OCI-M2 (cell line): Measurements from ENCODE around the gene RPL36AL.

Experiments used
- DNase-seq: peaks from one replicate; lab custom pipeline; 2025; ENCODE audit not compliant: unreplicated experiment; lab: John Stamatoyannopoulos, UW

Gene RPL36AL

DNA sequence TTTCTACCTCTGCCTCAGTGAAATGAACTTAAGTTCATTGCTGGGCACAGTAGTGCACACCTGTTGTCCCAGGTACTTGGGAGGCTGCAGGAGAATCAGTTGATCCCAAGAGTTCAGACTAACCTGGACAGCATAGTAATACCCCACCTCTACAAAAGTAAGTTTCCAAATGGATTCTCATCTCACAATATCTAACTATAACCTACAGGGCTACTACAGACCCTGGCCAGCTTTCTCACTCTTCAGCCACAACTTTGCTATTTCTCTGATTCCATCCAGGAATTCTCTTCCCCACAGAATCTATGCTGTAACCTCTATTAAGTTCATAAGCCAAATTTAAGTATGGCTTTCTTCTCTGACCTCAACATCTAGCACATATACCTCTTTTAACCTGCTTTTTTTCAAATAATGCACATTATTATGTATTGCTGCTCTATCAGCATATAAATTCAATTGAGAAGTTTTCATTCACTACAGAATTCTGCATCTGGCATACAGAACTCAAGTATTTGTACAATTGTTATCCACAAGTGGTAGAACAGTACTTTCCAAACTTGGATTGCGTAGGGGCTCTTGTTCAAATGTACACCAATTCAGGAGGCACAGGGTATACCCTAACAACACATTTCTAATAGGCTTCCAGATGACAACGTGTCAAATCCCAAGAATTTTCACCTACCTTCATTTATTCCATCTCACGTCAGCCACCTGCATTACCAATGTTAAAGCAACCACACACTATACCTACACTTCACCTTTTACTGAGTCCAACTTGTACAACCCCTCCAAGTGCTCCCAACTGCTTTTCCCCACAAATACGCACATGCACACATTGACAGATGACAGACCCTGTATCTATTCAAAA is 38.1 kb downstream of the RPL36AL start:
- DNase-seq = no peak

DNA sequence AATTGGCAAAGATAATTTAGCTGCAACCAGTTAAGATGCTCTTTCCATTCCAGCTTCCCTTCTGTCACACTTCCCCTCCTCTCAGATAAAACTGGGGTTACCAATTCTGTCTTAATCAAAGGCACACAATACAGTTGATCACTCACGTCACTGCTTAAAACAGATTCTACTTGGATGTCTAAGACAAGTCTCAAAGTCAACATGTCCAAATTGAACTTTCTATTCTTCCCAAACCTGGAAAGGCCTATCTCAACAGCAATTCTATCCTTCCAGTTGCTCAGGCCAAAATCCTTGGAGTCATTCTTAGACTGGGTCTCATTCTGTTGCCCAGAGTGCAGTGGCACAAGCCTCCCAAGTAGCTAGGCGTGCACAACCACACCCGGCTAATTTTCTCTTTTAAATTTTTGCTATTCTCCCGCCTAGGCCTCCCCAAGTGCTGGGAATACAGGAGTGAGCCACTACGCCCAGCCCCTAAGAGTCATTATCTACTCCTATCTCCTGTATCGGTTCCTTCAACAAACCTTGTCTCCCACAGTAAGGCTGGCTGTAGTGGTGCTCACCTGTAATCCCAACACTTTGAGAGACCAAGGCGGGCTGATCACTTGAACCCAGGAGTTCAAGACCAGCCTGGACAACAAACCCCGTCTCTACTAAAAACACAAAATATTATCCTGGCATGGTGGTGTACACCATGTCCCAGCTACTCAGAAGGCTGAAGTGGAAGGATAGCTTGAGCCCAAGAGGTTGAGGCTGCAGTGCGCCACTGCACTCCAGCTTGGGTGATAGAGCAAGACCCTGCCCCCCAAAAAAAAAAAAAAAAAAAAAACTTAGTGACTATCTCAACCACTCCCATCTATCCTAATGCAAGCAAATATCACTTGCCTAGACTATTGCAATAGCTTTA is 39.0 kb downstream of the RPL36AL start:
- DNase-seq = no peak

DNA sequence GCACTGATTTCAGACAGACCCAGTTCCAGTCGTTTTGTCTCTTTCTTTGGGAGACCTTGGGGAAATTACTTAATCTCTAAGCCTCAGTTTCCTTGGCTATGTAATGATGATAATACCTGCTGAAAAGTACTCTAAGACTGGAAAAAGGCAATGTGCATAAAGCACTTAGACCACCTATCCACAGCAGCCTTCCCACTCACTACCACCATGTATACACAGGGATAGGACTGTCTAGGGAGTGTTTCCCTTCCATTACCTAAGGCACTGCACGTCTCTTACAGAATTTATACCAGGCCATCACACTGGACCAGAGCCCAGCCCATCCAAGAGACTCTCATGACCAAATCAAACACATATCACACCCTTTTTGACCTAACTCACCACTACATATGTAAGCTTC is 40.6 kb downstream of the RPL36AL start:
- no peak for DNase-seq

DNA sequence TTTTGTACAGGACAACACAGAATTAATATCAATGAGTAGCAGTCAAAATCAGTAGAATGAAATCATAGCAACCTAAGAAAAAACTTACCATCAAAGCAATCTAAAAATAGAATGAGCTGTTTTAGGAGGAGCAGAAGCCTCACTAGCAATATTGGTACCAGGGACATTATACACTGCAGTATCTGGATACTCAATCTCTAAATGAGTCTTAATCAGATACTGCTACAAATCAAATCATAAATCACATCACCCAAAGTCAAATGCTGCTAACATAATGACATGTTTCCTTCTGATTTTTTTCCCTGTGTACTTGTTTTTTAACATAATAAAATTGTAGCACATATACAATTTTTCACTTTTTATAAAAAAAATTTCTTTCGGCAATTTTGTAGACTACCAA is 42.3 kb downstream of the RPL36AL start:
- DNase-seq = no peak

DNA sequence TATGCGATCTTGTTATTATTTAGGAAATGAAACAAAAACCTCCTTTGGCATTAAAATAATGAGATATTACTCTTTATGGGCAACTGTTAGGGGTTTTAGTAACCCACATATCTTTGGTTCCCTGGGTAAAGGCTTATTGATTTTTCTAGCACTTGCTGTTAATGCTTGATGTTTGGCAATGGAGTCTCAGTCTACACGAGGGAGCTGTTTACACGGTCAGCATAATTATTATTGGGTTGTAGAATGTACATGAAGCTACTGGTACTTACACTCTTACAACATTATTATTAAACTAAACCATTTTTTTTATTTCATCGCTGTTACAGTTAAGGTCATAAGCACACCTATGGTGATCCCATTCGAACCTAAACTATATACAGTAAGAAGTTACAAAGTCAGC is 46.4 kb downstream of the RPL36AL start:
- DNase-seq = no peak

DNA sequence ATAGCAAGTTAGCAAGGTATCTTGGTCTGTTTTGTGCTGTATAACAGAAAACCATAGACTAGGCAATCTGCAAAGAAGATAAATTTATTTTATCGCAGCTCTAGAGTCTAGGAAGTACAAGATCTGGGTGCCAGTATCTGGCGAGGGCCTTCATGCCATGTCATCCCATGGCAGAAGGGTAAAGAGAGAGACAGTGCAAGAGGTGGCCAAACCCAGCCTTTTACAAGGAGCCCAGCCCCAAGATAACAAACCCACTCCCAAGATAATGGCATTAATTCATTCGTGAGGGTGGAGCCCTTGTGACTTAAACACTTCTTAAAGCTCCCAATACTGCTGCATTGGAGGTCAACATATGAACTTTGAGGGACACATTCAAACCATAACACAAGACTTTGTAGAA is 51.1 kb downstream of the RPL36AL start:
- no peak for DNase-seq
